NCI-H146 treated with DMSO at 0.1 percent for 48 hours (cell line): ENCODE results near the gene HLTF.
"Not testable (repeated sequence)": the region's sequence is repeated elsewhere in the genome, so short reads cannot be mapped to it uniquely, and the experiment has no call there.

Source experiments
- DNase-seq: peaks from one replicate; lab custom pipeline; 2025; ENCODE audit not compliant: unreplicated experiment; lab: John Stamatoyannopoulos, UW

The HLTF gene

DNA sequence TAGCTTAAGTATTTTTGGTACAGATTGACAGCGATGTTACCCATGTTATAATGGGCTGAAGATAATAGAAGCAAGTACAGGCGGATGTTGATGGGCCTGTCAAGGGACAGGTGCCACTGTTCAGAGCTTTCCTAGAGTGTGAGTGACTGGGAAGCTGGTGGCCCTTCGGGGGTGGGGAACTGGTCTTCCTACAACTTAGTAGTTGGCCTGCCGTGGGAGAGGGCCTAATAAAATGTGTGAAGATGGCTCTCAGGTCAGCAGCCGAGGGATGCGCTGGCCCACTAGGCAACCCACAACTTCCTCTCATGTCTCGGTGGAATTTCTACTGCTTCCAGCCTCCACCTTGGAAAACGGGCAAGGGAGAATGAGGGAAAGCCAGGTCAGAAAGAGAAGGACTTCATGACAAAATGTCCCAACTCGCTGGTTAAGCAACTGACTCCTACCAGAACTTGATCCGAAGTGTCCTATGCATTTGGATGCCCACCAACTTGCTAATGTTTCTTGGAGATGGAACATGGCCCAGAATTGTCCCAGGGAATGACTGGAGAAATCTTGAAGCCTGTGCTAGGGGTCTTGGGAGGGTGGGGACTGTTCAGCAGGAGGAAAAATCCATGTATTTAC lies 93.6 kb downstream of the HLTF start:
- no peak for DNase-seq

- DNase-seq: peak; percentile 30
Observed at GRCh38 chr3:148992027-148992634, 94.2 kb downstream of the HLTF start.

- DNase-seq: peak; percentile 75
Observed at GRCh38 chr3:148991219-148992026, 94.9 kb downstream of the HLTF start, which contains the start of gene GYG1. Gene GYG1, plus strand, starts transcription at chr3:148991540. Its CDS starts 101 bp downstream, at chr3:148991641.

- DNase-seq: no peak
Observed at GRCh38 chr3:148990236-148990635, 96.1 kb downstream of the HLTF start.

DNA sequence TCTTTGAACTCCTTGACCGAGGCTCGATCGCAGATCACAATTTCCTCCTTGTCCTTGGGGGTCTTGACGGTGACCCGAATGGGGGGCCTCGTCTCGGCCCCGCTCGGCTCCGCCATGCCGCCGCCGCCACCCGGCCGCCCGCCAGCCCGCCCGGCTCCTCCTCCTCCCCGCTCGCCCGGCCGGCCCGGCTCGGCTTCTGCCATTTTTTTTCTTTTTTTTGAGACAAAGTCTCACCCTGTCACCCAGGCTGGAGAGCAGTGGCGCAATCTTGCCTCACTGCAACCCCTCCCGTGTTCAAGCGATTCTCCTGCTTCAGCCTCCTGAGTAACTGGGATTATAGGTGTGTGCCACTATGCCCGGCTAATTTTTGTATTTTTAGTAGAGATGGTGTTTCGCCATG lies 98.8 kb downstream of the HLTF start:
- DNase-seq: not testable (repeated sequence)

GRCh38 chr3:148981273-148981672 lies 105.1 kb downstream of the HLTF start:
- no peak for DNase-seq
